Purkinje cell (primary cell): Measurements from ENCODE around the gene DARS2. TPM values are rescaled to one million over a fixed set of nuclear protein-coding genes. Genes with fewer than 3 reads are reported as not detected.

ENCODE experiments used
- polyA plus RNA-seq: library from polyadenylated mRNA; unstranded; fragments of >200 nt; fragmentation: Nextera tagmentation; gene quantifications from 2 replicates; pipeline ENCODE4 v1.2.1, GENCODE V29; 2014

DARS2 gene
- 5.3 and 6.8 TPM in 2 replicates for polyA plus RNA-seq

GRCh38 chr1:173824315-173825081 lies at the start of gene DARS2, which contains the start of gene CENPL:
DARS2 (plus strand) TSS chr1:173824673; CDS start chr1:173825230, 557 bp downstream.
CENPL (minus strand) TSS chr1:173824883; CDS start chr1:173811299, 13,584 bp downstream.

GRCh38 chr1:173867753-173868265 lies 43.3 kb downstream of the DARS2 start, which contains the start of gene GAS5:
GAS5 (minus strand) TSS chr1:173867989.

GRCh38 chr1:173868266-173869020 lies 44.0 kb downstream of the DARS2 start, which contains the start of gene ZBTB37:
ZBTB37 (plus strand) TSS chr1:173868380; CDS start chr1:173870226, 1,846 bp downstream.

Other genes with a start within 250 kb of the DARS2 start
- not detected in 2 replicates for gene SLC9C2, start 221.6 kb upstream of the DARS2 start, polyA plus RNA-seq
- gene TEX50, start 189.3 kb upstream of the DARS2 start, polyA plus RNA-seq = not detected in 2 replicates
- 3.6 and 6.0 TPM in 2 replicates for gene ANKRD45, start 154.8 kb upstream of the DARS2 start, polyA plus RNA-seq
- 16.8 and 29.7 TPM in 2 replicates for gene KLHL20, start 109.7 kb upstream of the DARS2 start, polyA plus RNA-seq
- 0.90 and 1.2 TPM in 2 replicates for gene CENPL, start 210 bp downstream of the DARS2 start, polyA plus RNA-seq
- 192 and 225 TPM in 2 replicates for gene GAS5, start 43.3 kb downstream of the DARS2 start, polyA plus RNA-seq
- 0.59 and 1.5 TPM in 2 replicates for gene ZBTB37, start 43.7 kb downstream of the DARS2 start, polyA plus RNA-seq
- not detected in 2 replicates for gene SERPINC1, start 92.7 kb downstream of the DARS2 start, polyA plus RNA-seq
- gene RC3H1, start 197.7 kb downstream of the DARS2 start, polyA plus RNA-seq = 8.2 and 8.8 TPM in 2 replicates